A549 (cell line): ENCODE results near the gene PPIL4. TPM values are rescaled to one million over a fixed set of nuclear protein-coding genes. Genes with fewer than 3 reads are reported as not detected.
A peak's percentile ranks its signal among the peaks of the same experiment; 100 is the strongest.

Experiments used
- ATAC-seq, 2 experiments: fragments of 200-7000 bp in 1 of 2; fragments of >200 bp in 1 of 2; cut with Nextera tagmentation in 1 of 2; cut with Tn5 transposase in 1 of 2; 3 replicates each; pipeline versions ENCODE4 v1.8.0 to v1.9.1; 2018 to 2020; ENCODE audit warnings: mild to moderate bottlenecking in 1 of 2, moderate library complexity in 1 of 2
- CTCF ChIA-PET: fragments of 300-600 bp; sonication (Branson Sonifier 250); formaldehyde crosslinking; extraction: SDS; loops from one replicate; lab custom pipeline; 2021; ENCODE audit warnings: antibody characterized with exemption, inconsistent platforms; lab: Yijun Ruan, JAX
- POLR2A ChIA-PET: fragments of 350-600 bp; formaldehyde crosslinking; extraction: SDS; loops from one replicate; lab custom pipeline; 2021; ENCODE audit warnings: antibody characterized with exemption, inconsistent platforms; lab: Yijun Ruan, JAX
- DNase-seq, 2 experiments: peaks; one replicate each; pipeline versions ENCODE4 v3.0.0 to v3.0.0-alpha.2; 2011 to 2016; ENCODE audit warnings: low read depth in 1 of 2, low spot score in 1 of 2
- FAIRE-seq: peaks from 2 replicates; lab custom pipeline; 2011; peaks lifted over from hg19 to GRCh38; lab: Jason Lieb, UNC
- H3K27ac ChIP-seq, 2 experiments: fragments of >200 bp; sonication (Bioruptor Twin); formaldehyde crosslinking; 3 replicates each; pipeline ENCODE4 v1.5.1; 2016 to 2017
- H3K4me1 ChIP-seq: fragments of >200 bp; sonication (Bioruptor Twin); formaldehyde crosslinking; 3 replicates; pipeline ENCODE4 v1.6.1; 2016
- H3K4me2 ChIP-seq: fragments of >200 bp; sonication (Bioruptor Twin); formaldehyde crosslinking; 3 replicates; pipeline ENCODE4 v1.6.1; 2016
- H3K4me3 ChIP-seq: fragments of >200 bp; sonication (Bioruptor Twin); formaldehyde crosslinking; 3 replicates; pipeline ENCODE4 v1.5.1; 2016
- H3K9me3 ChIP-seq: fragments of >200 bp; sonication (Bioruptor Twin); formaldehyde crosslinking; 3 replicates; pipeline ENCODE4 v1.6.1; 2016
- ATOH8 ChIP-seq: fragments of 250-450 bp; sonication (Bioruptor Pico); IDR thresholded peaks from 2 replicates; pipeline ENCODE4 v1.5.0; 2020; ENCODE audit warnings: low read depth, mild to moderate bottlenecking, moderate library complexity
- BCL3 ChIP-seq: fragments of >200 bp; sonication (Bioruptor Twin); formaldehyde crosslinking; IDR thresholded peaks from 3 replicates; pipeline ENCODE4 v1.6.1; 2016
- CHD2 ChIP-seq: fragments of 150-350 bp; IDR thresholded peaks from 2 replicates; pipeline ENCODE4 v1.6.1; 2014; ENCODE audit warnings: low read length; ENCODE audit not compliant: partially characterized antibody
- CHD4 ChIP-seq: fragments of 200-600 bp; sonication (generic); IDR thresholded peaks from 2 replicates; pipeline ENCODE4 v1.6.1; 2016; ENCODE audit warnings: antibody characterized with exemption, mild to moderate bottlenecking, borderline replicate concordance
- CTCF ChIP-seq: fragments of >200 bp; sonication (Bioruptor Twin); formaldehyde crosslinking; IDR thresholded peaks from 3 replicates; pipeline ENCODE4 v1.5.1; 2016
- E2F6 ChIP-seq: IDR thresholded peaks from 2 replicates; pipeline ENCODE4 v1.6.1; 2012; ENCODE audit warnings: low read depth, borderline replicate concordance
- EHMT2 ChIP-seq: fragments of 200-600 bp; sonication (generic); IDR thresholded peaks from 2 replicates; pipeline ENCODE4 v1.6.1; 2016; ENCODE audit warnings: antibody characterized with exemption, low read depth, mild to moderate bottlenecking, moderate library complexity
- ELK1 ChIP-seq: fragments of 150-350 bp; IDR thresholded peaks from 2 replicates; pipeline ENCODE4 v1.6.1; 2014; ENCODE audit warnings: low read depth, mild to moderate bottlenecking, low read length
- ESRRA ChIP-seq: fragments of 150-350 bp; IDR thresholded peaks from 2 replicates; pipeline ENCODE4 v1.6.1; 2014; ENCODE audit warnings: mild to moderate bottlenecking, low read length, borderline replicate concordance
- HEYL ChIP-seq: fragments of 250-450 bp; sonication (Bioruptor Pico); IDR thresholded peaks from 2 replicates; pipeline ENCODE4 v1.8.0; 2021; ENCODE audit warnings: mild to moderate bottlenecking, moderate library complexity
- HMGXB4 ChIP-seq: fragments of 250-450 bp; sonication (Bioruptor Pico); IDR thresholded peaks from 2 replicates; pipeline ENCODE4 v1.5.0; 2021; ENCODE audit warnings: mild to moderate bottlenecking, moderate library complexity, borderline replicate concordance
- HOXA7 ChIP-seq: fragments of 250-450 bp; sonication (Bioruptor Pico); IDR thresholded peaks from 2 replicates; pipeline ENCODE4 v1.5.0; 2020; ENCODE audit warnings: mild to moderate bottlenecking, moderate library complexity
- KDM5A ChIP-seq: fragments of 200-600 bp; sonication (generic); IDR thresholded peaks from 2 replicates; pipeline ENCODE4 v1.6.1; 2016; ENCODE audit warnings: antibody characterized with exemption, mild to moderate bottlenecking
- MAZ ChIP-seq: fragments of 150-350 bp; IDR thresholded peaks from 2 replicates; pipeline ENCODE4 v1.6.1; 2014; ENCODE audit warnings: antibody characterized with exemption, low read depth, low read length, borderline replicate concordance
- PHF8 ChIP-seq: fragments of 200-600 bp; sonication (generic); IDR thresholded peaks from 2 replicates; pipeline ENCODE4 v1.6.1; 2016; ENCODE audit warnings: low read depth, mild to moderate bottlenecking, antibody characterized with exemption, moderate library complexity, borderline replicate concordance
- POLR2A ChIP-seq: IDR thresholded peaks from 2 replicates; pipeline ENCODE4 v1.6.1; 2012; ENCODE audit warnings: mild to moderate bottlenecking, low read length
- POLR2AphosphoS2 ChIP-seq: conservative IDR thresholded peaks from 2 replicates; pipeline ENCODE4 v1.6.1; 2012; ENCODE audit warnings: low read length, improper control_type of control experiment, inconsistent platforms
- RAD21 ChIP-seq, 2 experiments: fragments of >200 bp in 1 of 2; sonication (Bioruptor Twin) in 1 of 2; formaldehyde crosslinking in 1 of 2; IDR thresholded peaks in 1 of 2; conservative IDR thresholded peaks in 1 of 2; 2 replicates in 1 of 2; 3 replicates in 1 of 2; pipeline ENCODE4 v1.6.1; 2012 to 2018; ENCODE audit warnings: inconsistent platforms in 1 of 2
- RCOR1 ChIP-seq: fragments of 150-350 bp; IDR thresholded peaks from 2 replicates; pipeline ENCODE4 v1.6.1; 2014; ENCODE audit warnings: antibody characterized with exemption, low read length, low read depth
- RNF2 ChIP-seq: fragments of 200-600 bp; sonication (generic); IDR thresholded peaks from 2 replicates; pipeline ENCODE4 v1.6.1; 2016; ENCODE audit warnings: low read depth, mild to moderate bottlenecking, antibody characterized with exemption, moderate library complexity, borderline replicate concordance
- WGBS: methylation state at CpG from one replicate; pipeline ENCODE4 v1.1.6; 2017; ENCODE audit errors: missing lambda C conversion rate; 5-methylcytosine and 5-hydroxymethylcytosine counted together
- polyA plus RNA-seq, 4 experiments: library from polyadenylated mRNA; depleted of rRNA in 3 of 4; stranded (reverse); fragments of >200 nt; fragmentation: RNase III in 1 of 4; extraction: RNeasy Plus Mini Kit Qiagen cat#74134 plus additional on column Dnase treatment in 1 of 4; gene quantifications; 2 replicates in 3 of 4; 3 replicates in 1 of 4; pipeline ENCODE4 v1.2.3, GENCODE V29; 2011 to 2017

PPIL4 gene
- polyA plus RNA-seq, 2 of the 4 experiments (the other 2 are of a cell fraction): 12.1 to 17.2 TPM

- H3K27ac ChIP-seq: no peak overlapping the region
- WGBS: 86% methylated on average over 2 of the region's 2 CpGs
Observed at GRCh38 chr6:149586149-149586548, 40.3 kb upstream of the PPIL4 start.

More at GRCh38 chr6:149586149-149586548, 40.3 kb upstream of the PPIL4 start:
- TF ChIP-seq BCL3 (no peak), E2F6 (no peak), ATOH8 (CRISPR knock-in tag) (no peak), CHD4 (no peak), POLR2AphosphoS2 (no peak), MAZ (no peak), RCOR1 (no peak), HEYL (CRISPR knock-in tag) (no peak), HOXA7 (CRISPR knock-in tag) (no peak), POLR2A (no peak), ESRRA (no peak), CHD2 (no peak), KDM5A (no peak), EHMT2 (no peak), PHF8 (no peak), CTCF (no peak), ELK1 (no peak), RNF2 (no peak), RAD21 (conservative IDR thresholded peaks at IDR 0.05 in 1 of 2, IDR thresholded peaks at IDR 0.05 in 1 of 2) (no peak), HMGXB4 (CRISPR knock-in tag) (no peak)
- POLR2A ChIA-PET: no interaction called here
- FAIRE-seq (no peak), DNase-seq (peak in 1 of 2 experiments; percentile 6), ATAC-seq (no peak)
- Histone ChIP-seq H3K4me1 (no peaks in the 10 kb centered on the region), H3K4me2 (no peak overlapping the region), H3K4me3 (no peak overlapping the region), H3K9me3 (no peaks in the 10 kb centered on the region)
- CTCF ChIA-PET: no interaction called here
